ENCODE measurements around the gene NOX4.
"Not testable (repeated sequence)": the region's sequence is repeated elsewhere in the genome, so short reads cannot be mapped to it uniquely, and the experiment has no call there.

NOX4 gene

DNA sequence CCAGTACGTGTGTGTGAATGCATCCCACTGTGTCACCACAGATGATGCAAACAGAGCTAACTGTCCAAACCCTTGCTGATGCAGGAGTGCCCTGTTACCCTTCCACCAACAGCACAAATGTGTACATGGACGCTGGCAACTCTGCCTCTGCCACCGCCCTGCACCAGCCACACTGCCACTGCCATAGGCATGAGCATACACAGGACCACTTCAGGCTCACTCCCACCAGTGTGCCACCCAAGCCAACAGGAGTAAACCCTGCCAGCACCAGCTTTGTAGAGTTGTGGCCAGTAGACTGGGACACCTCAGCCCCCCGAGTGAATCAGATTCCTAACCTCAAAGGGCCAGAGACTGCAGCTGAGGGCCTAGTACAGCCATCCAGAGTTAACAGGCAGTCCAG, 34.0 kb downstream of the NOX4 start:
- DNase-seq: no peak

DNA sequence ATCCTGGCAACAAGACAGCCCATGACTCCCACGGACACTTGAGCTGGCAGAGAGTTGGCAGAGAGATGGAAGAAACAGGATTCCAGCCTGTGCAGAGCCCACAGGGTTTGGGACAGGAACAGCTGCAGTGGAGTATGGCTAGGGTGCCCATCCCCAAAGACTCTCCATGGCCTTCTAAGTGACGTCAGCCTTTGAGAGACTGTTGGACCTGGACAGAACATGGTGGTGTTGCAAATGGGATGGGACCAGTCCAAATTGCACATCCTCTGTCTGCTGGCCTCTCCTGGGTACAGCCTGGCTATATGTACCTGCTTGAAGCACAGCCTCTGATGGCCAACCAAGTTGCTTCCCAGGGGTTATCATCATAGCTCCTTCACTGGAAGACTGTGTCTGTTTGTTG, 34.5 kb downstream of the NOX4 start:
- DNase-seq: no peak

DNA sequence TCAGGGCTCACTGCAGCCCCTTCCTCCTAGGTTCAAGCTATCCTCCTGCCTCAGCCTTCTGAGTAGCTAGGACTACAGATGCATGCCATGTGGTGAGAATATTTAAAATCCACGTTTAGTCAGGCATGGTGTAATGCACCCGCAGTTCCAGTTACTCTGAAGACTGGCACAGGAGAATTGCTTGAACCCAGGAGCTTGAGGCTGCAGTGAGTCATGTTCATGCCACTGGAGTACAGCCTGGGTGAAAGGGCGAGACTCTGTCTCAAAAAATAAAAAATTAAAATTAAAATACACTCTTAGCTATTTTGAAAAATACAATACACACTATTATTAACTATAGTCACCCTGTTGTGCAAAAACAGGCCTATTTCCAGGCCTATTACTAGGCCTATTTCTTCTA, 38.4 kb downstream of the NOX4 start:
- no peak for DNase-seq

DNA sequence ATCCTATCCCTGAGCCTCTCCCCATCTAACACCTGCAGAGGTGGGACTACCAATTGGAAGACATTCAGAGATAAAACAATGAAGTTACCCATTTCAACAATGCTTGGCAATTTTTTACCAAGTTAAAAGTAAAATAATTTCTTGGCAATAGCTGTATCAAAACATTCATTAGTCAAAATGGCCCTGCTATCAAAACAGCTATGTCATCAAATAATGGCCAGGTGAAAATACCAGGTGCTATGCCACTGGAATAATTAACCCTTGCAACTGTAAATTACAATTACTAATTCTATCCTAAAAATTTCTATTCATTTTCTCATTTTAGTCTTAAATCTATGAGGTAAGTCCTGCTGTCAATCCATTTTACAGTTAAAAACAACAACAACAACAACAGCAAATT, 43.3 kb downstream of the NOX4 start:
- DNase-seq: no peak

DNA sequence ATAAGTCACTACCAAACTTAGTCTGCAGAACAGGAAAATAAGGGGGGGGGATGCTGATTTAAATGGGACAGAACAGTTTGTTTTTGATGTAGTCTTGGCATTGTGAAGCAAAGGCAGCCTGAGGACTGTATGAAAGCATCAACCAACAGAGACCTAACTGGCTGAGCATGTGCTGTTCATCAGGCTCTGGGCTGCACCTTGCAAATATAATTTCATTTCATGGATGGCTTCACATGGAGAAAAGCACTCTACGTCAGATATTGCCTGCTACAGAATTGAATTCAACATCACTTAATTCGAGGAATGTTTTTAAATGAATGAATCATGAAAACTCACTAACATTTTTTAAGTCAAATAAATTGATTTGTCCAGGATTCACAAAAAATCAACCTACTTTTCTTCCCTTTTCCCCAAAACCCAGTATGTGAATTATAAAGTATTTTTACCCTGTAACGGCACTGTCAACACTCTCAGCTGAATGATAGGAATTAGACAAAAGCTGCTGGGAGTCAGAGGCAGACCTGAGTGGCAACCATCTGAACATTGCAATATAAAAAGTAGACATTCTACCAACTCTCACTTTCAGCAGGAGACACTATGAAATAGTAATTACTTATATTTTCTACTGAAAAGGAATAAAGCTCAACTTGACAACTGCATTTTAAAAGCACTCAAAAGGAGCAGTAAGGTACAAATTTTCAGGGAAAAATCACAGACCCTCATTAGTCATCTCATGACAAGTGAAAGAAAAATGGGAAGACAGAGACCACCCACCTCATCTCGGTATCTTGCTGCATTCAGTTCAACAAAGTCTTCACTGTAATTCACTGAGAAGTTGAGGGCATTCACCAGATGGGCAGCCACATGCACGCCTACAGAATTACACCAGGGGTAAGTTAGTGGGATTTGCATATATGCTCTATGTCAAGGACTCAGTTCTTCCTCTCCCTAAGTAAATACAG, 47.5 kb downstream of the NOX4 start:
- DNase-seq: no peak

DNA sequence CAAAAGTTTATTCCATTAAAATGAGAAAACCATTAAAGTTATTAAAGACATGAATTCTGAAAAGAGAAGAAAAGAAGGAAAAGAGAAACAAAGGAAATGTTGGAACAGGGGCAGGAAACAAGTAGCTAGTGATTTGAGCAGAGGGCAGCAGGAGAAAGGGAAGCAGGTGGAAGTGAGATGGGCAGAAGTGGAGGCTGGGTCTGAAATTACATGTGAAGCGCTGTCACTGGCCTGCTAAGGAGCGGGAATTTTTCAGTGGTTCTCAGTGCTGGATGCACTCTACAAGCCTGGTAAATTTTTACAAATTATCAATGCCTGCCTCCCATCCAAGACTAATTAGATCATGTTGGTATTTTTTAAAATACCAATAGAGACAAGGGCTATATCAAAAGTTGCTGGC, 48.4 kb downstream of the NOX4 start:
- DNase-seq: no peak

DNA sequence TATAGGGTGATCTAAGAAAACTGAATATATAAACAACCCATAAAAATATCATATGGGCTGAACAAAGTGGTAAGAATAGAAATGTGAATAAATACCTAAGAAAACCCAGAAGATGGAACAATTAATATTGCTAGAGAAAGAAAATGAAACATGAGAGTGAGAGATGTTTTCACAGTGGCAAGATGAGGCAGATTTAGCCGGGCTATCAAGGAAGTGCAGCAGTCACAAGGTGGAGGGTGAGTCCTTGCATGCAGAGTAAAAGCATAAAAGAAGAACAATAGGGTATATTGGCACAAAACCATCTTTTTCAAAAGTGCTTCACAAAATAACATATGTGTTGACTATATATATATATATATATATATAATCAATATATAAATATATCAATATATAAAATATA, 49.6 kb downstream of the NOX4 start:
- no peak for DNase-seq

DNA sequence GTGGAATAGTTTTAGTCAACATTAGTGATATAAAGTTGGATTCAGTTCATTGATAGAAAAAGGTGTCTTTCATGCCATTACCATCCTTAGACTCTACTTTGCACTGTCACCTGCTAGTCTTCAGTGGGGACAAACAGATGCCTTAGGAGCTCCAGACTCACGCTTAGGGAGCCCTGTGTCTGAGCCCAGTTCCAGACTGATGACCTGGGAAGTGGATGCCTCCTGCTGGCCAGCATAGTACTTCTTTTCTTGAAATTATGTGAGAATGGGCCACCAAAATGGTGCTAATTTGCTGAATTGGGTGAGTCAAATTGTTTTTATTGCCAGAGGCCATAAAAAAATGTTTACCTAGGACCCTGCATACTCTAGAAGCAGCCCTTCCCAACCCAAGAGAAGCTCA, 53.9 kb downstream of the NOX4 start:
- DNase-seq: no peak

DNA sequence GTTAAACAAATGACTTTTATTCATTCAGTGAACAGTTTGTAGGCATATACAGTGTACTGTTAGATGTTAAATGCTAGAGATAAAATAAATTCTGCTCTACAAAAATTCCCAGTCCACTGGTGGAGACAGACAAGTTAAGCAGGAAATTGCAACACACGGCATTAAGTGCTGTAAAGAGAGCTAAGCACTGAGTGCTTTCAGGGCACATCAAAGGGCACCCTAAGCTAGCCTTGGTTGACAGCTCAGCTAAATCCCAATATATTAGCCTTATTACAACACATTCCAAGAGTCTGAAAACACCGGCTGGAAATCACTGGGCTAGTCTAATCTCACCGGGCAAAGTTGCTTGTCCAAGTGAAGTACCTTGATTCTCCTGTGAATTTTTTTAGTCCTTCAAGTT, 55.1 kb downstream of the NOX4 start:
- peak; percentile 6 for DNase-seq

DNA sequence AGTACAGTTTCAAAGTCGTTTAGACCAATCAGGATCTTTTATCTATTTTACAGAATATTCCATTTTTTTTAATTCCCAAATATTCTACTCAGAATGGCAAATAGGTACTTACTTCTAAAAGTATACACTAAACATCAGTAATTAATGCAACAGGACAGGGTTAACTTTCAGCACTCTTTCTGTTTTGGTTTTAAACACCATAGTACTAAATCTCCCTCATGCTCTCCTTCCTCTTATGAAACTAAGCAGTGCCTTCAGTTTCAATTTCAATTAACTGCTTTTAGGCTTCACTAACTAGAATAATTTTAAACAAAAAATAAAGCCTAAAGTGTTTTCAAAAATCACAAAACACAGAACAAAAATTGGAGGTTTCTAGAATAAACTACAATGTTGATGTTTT, 57.9 kb downstream of the NOX4 start:
- no peak for DNase-seq

DNA sequence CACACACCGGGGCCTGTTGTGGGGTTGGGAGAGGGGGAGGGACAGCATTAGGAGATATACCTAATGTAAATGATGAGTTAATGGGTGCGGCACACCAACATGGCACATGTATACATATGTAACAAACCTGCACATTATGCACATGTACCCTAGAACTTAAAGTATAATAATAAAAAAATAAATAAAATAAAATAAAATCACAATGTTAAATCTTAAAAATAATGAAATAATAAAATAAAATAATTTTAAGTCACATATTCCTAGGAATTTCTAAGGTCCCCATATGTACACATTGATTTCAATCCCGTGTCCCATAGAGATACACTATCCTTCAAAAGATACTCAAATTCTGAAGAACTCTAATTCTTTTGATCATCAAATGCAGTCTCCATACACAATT, 59.0 kb downstream of the NOX4 start:
- not testable (repeated sequence) for DNase-seq

DNA sequence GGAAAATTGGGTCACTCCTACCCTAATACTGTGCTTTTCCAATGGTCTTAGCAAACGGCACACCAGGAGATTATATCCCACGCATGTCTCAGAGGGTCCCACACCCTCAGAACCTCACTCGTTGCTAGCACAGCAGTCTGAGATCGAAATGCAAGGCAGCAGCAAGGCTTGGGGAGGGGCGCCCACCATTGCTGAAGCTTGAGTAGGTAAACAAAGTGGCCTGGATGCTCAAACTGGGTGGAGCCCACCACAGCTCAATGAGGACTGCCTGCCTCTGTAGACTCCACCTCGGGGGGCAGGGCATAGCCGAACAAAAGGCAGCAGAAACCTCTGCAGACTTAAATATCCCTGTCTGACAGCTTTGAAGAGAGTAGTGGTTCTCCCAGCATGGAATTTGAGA, 64.7 kb downstream of the NOX4 start:
- not testable (repeated sequence) for DNase-seq

DNA sequence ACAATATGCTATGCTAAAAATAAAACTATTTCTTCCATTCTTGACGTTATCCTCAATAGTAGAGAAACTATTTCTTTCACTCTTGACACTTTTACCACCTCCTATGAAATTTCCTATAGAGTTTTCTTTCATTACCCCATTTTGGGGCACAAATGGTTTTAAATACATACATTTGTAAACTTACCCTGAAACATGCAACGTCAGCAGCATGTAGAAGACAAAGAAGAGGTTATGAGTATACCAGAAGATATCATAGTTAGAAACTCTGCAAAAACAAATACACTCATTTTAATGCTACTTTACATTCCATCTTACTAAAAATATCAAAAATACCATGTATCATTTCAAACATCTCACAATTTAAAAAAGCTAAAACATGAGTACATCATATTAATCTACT, 69.5 kb downstream of the NOX4 start:
- DNase-seq: no peak

DNA sequence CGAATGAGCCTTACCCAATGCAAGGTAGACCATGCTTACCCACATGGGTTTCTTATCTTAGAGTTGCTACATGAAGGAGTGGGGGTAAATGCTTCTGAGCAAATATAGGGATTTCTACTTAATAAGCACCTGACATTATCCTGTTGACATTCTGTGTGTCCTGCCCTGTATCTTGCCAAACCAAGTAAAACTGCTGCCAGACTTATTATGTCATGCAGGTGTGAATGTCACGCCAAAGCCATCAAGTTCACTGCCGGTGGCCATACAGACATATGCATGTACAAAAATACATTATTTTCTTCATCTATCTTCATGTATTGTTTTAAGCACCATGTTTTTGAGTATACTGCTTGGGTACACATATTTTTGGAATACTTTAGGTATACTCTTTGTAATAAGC, 70.2 kb downstream of the NOX4 start:
- DNase-seq: no peak

DNA sequence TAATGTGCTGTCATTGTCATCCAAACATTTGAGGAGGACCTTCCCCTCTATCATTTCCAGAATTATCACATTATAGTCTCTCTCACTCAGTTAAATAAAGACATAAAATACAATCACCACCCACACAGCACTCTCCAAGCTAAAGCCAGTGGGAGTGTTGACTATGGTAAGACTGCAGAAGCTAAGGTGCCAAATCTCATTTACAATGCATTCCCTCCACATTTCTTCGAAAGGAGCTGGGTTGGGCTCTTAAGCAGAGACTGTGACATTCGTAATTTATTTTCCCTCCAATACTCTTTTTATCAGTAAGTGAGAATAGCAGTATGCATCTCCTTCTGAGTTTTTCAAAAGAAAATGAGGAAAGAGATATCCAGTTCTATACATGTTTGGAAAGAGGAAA, 74.2 kb downstream of the NOX4 start:
- DNase-seq: no peak

DNA sequence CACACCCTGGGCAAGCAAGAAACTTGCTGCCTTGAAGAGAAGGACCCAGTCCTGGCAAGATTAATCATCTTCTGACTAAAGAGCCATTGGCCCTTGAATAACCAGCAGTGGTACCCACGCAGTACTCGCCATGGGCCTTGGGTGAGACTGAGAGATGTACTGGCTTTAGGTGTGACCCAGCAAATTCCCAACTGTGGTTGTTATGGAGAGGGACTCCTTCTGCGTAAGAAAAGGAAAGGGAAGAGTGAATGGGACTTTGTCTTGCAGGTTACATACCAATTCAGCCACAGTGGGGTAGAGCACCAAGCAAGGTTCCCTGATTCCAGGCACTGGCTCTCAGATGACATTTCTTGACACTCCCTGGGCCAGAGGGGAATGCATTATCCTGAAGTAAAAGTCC, 80.1 kb downstream of the NOX4 start:
- DNase-seq: not testable (repeated sequence)

DNA sequence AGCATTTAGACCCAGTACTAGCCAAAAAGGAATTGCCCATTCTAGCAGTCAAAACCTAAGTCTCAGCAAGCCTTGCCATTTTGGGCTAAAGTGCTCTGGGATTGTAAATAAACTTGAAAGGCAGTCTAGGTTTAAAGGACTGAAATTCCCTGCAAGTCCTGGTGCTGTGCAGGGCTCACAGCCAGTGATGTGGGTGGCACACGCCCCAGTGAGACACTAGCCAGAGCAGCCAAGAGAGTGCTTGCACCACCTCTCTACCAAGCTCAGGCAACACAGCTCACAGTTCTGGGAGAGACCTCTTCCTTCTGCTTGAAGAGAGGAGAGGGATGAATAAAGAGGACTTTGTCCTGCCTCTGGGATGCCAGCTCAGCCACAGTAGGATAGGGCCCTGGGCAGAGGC, 80.5 kb downstream of the NOX4 start:
- DNase-seq: not testable (repeated sequence)

DNA sequence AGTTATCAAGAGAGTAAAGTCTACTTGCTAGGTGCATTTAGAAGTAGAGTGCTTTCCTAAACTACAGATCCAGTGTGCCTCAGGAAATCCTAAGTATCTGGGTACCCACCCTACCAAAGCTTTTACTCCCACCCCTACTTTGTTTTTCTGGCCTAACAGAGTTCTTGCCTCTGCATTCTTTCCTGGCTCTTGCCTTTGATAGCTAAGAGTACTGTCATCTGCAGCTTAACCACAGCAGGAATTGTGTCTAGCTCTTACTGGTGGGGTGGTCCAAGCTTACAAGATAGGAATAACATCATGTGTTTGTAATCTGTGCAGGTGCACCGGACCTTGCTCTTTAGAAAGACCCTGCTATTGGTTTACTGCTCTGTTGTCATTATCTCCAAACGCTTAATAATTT, 82.7 kb downstream of the NOX4 start:
- DNase-seq: peak; percentile 2

DNA sequence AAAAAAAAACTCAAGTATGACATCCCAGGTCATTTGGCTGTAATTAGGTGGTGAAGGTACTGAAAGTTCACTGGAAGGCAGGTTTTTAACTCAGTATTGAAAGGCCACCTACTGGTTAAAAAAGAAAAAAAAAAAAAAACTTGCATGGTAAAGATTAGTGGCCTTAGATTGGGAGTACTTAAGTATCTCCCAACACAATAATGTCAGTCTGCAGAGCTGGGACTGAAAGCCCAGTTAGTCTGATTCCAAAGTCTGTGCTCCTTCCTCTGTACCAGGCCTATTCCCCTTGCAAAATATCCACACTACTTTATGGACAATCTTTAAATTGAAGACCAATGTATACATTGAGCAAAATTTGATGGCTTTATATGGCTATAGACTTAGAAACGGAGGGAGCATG, 85.5 kb downstream of the NOX4 start:
- peak; percentile 6 for DNase-seq

DNA sequence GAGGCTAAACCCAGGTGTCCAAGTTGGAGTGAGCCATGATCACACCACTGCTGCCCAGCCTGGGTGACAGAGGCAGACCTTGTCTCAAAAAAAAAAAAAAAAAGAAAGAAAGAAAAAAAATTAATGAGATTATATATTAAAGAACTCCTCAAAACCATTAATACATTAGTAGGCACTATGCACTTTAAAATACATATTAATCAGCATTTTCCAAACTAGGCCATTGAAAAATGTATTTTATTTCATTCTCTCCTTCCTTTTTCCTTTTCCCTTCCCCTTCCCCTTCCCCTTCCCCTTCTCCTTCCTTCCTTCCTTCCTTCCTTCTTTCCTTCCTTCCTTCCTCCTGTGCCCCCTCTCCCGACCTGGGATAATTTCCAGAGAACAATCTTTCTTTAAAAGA, 99.5 kb downstream of the NOX4 start:
- not testable (repeated sequence) for DNase-seq

DNA sequence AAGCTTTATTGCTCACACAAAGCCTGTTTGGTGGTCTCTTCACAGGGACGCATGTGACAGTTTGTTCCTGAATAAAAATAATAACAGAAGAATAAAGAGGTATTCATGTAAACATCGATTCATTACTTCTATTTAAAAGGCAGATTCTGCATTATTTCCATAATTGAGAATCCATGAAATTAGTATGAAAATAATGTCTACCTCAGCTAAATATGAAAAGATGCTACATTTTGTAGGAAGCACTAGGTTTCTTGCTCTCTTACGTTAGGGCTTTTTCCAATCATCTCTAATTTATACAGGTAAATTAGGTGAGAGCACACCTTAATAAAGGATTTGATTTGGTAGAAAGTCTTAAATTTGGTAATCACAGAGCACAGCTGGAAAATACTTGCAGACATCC, 103.7 kb downstream of the NOX4 start:
- not testable (repeated sequence) for DNase-seq

DNA sequence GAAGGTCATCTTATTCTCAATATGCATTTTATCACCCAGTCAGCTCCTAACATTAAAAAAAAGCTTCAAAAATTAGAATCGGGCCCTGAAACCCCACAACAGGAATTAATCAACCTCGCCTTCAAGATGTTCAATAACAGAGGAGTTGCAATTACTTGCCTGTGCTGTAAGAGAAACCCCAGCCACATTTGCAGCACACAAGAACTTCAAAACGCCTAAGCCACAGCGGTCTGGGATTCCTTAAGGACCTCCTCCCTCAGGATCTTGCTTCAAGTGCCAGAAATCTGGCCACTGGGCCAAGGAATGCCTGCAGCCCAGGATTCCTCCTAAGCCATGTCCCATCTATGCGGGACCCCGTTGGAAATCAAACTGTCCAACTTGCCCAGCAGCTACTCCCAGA, 108.2 kb downstream of the NOX4 start:
- DNase-seq: peak; percentile 19

DNA sequence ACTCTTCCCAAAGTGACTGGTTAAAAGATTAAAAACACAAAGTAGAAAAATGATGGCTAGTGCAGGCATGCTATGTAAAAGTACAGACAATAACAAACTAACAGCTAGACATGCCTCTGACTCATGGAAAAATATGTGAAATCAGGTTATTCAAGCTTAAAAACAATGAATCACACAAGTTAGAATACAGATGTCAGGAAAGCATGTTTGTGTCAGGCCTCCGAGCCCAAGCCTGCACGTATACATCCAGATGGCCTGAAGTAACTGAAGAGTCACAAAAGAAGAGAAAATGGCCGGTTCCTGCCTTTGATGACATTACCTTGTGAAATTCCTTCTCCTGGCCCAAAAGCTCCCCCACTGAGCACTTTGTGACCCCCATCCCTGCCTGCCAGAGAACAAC, 110.1 kb downstream of the NOX4 start:
- peak; percentile 98 for DNase-seq

DNA sequence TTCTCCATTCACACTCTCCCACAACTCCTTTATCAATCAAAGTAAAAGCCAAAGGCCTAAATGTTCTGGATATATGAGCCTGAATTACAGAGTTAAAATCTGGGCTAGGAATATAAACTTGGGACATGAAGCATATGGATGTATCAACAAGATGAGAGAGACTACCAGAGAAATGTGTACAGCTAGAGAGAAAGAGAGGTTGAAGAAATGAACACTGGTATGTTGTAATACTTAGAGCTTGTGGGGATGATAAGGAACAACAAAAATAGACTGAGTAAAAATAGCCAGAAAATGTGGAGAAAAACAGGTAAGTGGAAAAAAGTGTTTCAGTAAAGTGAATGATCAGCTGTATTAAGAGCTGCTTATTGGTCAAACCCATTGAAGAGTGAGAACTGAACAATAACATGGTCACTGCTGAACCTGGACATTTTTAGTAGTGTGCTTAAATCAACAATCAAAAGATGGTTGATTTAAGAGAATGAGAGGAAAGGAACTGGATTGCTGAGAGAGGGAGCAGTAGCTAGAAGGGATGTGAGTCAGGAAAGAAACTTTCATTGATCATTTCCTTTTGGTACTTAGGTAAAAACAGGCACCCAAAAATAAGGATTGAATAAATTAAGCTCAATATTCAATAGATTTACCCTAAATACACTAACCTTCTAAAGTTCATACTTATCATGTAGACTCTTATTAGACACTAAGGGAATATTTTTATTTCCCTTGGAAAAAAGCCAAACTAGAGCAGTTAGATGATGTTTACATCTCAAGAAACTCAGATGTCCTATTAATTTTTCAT, 111.0 kb downstream of the NOX4 start:
- peak; percentile 61 for DNase-seq

All from fibroblast of skin of back (primary cell).